ENCODE measurements around the gene OST4.

- TF ChIP-seq CTCF (IDR thresholded peaks at IDR 0.05; ENCODE audit: insufficient read depth, low read length, poor library complexity, severe bottlenecking): no peak
- no peak for TF ChIP-seq EZH2phosphoT487 (conservative IDR thresholded peaks at IDR 0.05; ENCODE audit: low read length)
These were observed 20.2 kb downstream of the OST4 start, which contains the start of gene AGBL5 for GRCh38 chr2:27050996-27051901.
